ENCODE results near the gene RGL2. TPM values are rescaled to one million over a fixed set of nuclear protein-coding genes. Genes with fewer than 3 reads are reported as not detected.
A peak's percentile ranks its signal among the peaks of the same experiment; 100 is the strongest.

The RGL2 gene
- total and polyA plus RNA-seq, 2 of the 13 experiments (the other 11 are each of a cell fraction or from before 2014, with no cell fraction given): 22.9 to 47.4 TPM

- no peak for TF ChIP-seq MNT (IDR thresholded peaks at IDR 0.05)
- TF ChIP-seq ZNF253 (CRISPR knock-in tag; IDR thresholded peaks at IDR 0.05; ENCODE audit: borderline replicate concordance): no peak
- no peak for TF ChIP-seq ZBTB44 (CRISPR knock-in tag; IDR thresholded peaks at IDR 0.05)
- TF ChIP-seq ZBTB4 (CRISPR knock-in tag; IDR thresholded peaks at IDR 0.05; ENCODE audit: borderline replicate concordance): no peak
- TF ChIP-seq SRY (CRISPR knock-in tag; IDR thresholded peaks at IDR 0.05): no peak
- TF ChIP-seq ZNF333 (CRISPR knock-in tag; IDR thresholded peaks at IDR 0.05; ENCODE audit: borderline replicate concordance): no peak
- no peak for TF ChIP-seq NFKB2 (CRISPR knock-in tag; IDR thresholded peaks at IDR 0.05; ENCODE audit: borderline replicate concordance)
- TF ChIP-seq ELF3 (CRISPR knock-in tag; IDR thresholded peaks at IDR 0.05): no peak
- TF ChIP-seq ZNF20 (CRISPR knock-in tag; IDR thresholded peaks at IDR 0.05): no peak
- TF ChIP-seq SP5 (CRISPR knock-in tag; IDR thresholded peaks at IDR 0.05; ENCODE audit: borderline replicate concordance, low read depth): 0 out of 2 replicates have a peak, but pooled peaks have one; percentile 10
- TF ChIP-seq ZNF556 (CRISPR knock-in tag; IDR thresholded peaks at IDR 0.05; ENCODE audit: borderline replicate concordance): no peak
- no peak for TF ChIP-seq CENPBD1 (CRISPR knock-in tag; IDR thresholded peaks at IDR 0.05; ENCODE audit: borderline replicate concordance, low read depth)
- no peak for TF ChIP-seq SKIL (CRISPR knock-in tag; IDR thresholded peaks at IDR 0.05; ENCODE audit: borderline replicate concordance)
- no peak for TF ChIP-seq ZNF282 (IDR thresholded peaks at IDR 0.05; ENCODE audit: partially characterized antibody)
- no peak for TF ChIP-seq ZBTB2 (CRISPR knock-in tag; IDR thresholded peaks at IDR 0.05; ENCODE audit: low read depth)
- no peak for TF ChIP-seq FOXK1 (CRISPR knock-in tag; IDR thresholded peaks at IDR 0.05; ENCODE audit: borderline replicate concordance, low read depth)
- no peak for TF ChIP-seq PLRG1 (conservative IDR thresholded peaks at IDR 0.05)
- TF ChIP-seq NFYC (CRISPR knock-in tag; IDR thresholded peaks at IDR 0.05): no peak
Observed at GRCh38 chr6:33297956-33298772, 578 bp downstream of the RGL2 start (continued).

Data from HepG2 (cell line).